ENCODE measurements around the gene IMPA2. TPM values are rescaled to one million over a fixed set of nuclear protein-coding genes. Genes with fewer than 3 reads are reported as not detected.

IMPA2 gene
- polyA plus RNA-seq, 1 donor (not counting 4 experiments of a cell fraction or from before 2014, with no cell fraction given) = 17.6 TPM

GRCh38 chr18:12060182-12060870 is 79.0 kb downstream of the IMPA2 start:
- Histone ChIP-seq H3K79me2 (ENCODE audit: control insufficient read depth, insufficient read depth, low read length) (no peaks in the 10 kb centered on the region), H3K9me1 (ENCODE audit: control insufficient read depth, extremely low read depth, insufficient read depth, low read length) (no peaks in the 10 kb centered on the region), H4K20me1 (ENCODE audit: control insufficient read depth, extremely low read depth, insufficient read depth, low read length) (no peaks in the 10 kb centered on the region), H3K36me3 (ENCODE audit: control insufficient read depth in 2 of 2, extremely low read depth in 1 of 2, insufficient read depth in 2 of 2, low read length in 2 of 2) (no peaks in the 10 kb centered on the region), H3K4me3 (ENCODE audit: control insufficient read depth in 2 of 3, extremely low read depth in 1 of 3, insufficient read depth in 2 of 3, low read depth in 1 of 3, low read length in 3 of 3) (no peak overlapping the region), H3K27me3 (ENCODE audit: control insufficient read depth, extremely low read depth, insufficient read depth, low read length) (no peaks in the 10 kb centered on the region), H3K4me1 (ENCODE audit: control insufficient read depth, extremely low read depth, insufficient read depth, low read length) (no peaks in the 10 kb centered on the region), H3K9ac (ENCODE audit: control insufficient read depth, extremely low read depth, insufficient read depth, low read length) (no peak overlapping the region), H3K27ac (ENCODE audit: control insufficient read depth, insufficient read depth, low read length) (no peak overlapping the region), H3K4me2 (ENCODE audit: control insufficient read depth, extremely low read depth, insufficient read depth, low read depth, low read length) (no peak overlapping the region), H2AFZ (ENCODE audit: control insufficient read depth, low read length) (no peak overlapping the region), H3K9me3 (ENCODE audit: control insufficient read depth, low read depth, low read length) (no peaks in the 10 kb centered on the region)
- no peak for DNase-seq (ENCODE audit: low read depth, low spot score)
- TF ChIP-seq EZH2 (IDR thresholded peaks at IDR 0.05; ENCODE audit: low read length) (no peak), CTCF (optimal IDR thresholded peaks at IDR 0.05 in 1 of 3, IDR thresholded peaks at IDR 0.05 in 1 of 3, conservative IDR thresholded peaks at IDR 0.05 in 1 of 3; ENCODE audit: extremely low read depth in 1 of 3, insufficient read depth in 2 of 3, low read length in 3 of 3) (no peak)
- dilution Hi-C loops (cut with MboI; ENCODE audit: extremely low pct_ligation_motif_present, low sequenced_read_pairs) = no loop called here
- FAIRE-seq = no peak

GRCh38 chr18:12061685-12062084 is 80.4 kb downstream of the IMPA2 start:
- H3K4me2 ChIP-seq (ENCODE audit: control insufficient read depth, extremely low read depth, insufficient read depth, low read depth, low read length) = no peak overlapping the region
- no peaks in the 10 kb centered on the region for H3K9me3 ChIP-seq (ENCODE audit: control insufficient read depth, low read depth, low read length)
- H2AFZ ChIP-seq (ENCODE audit: control insufficient read depth, low read length) = no peak overlapping the region
- H3K36me3 ChIP-seq (ENCODE audit: control insufficient read depth in 2 of 2, extremely low read depth in 1 of 2, insufficient read depth in 2 of 2, low read length in 2 of 2) = no peaks in the 10 kb centered on the region
- H3K27me3 ChIP-seq (ENCODE audit: control insufficient read depth, extremely low read depth, insufficient read depth, low read length) = no peaks in the 10 kb centered on the region
- no peak overlapping the region for H3K4me3 ChIP-seq (ENCODE audit: control insufficient read depth in 2 of 3, extremely low read depth in 1 of 3, insufficient read depth in 2 of 3, low read depth in 1 of 3, low read length in 3 of 3)
- FAIRE-seq (no peak), DNase-seq (ENCODE audit: low read depth, low spot score) (no peak)
- no peak overlapping the region for H3K9ac ChIP-seq (ENCODE audit: control insufficient read depth, extremely low read depth, insufficient read depth, low read length)
- no peaks in the 10 kb centered on the region for H3K9me1 ChIP-seq (ENCODE audit: control insufficient read depth, extremely low read depth, insufficient read depth, low read length)
- no peak overlapping the region for H3K27ac ChIP-seq (ENCODE audit: control insufficient read depth, insufficient read depth, low read length)
- dilution Hi-C loops (cut with MboI; ENCODE audit: extremely low pct_ligation_motif_present, low sequenced_read_pairs) = no loop called here
- no peaks in the 10 kb centered on the region for H4K20me1 ChIP-seq (ENCODE audit: control insufficient read depth, extremely low read depth, insufficient read depth, low read length)
- H3K79me2 ChIP-seq (ENCODE audit: control insufficient read depth, insufficient read depth, low read length) = no peaks in the 10 kb centered on the region
- H3K4me1 ChIP-seq (ENCODE audit: control insufficient read depth, extremely low read depth, insufficient read depth, low read length) = no peaks in the 10 kb centered on the region
- TF ChIP-seq CTCF (optimal IDR thresholded peaks at IDR 0.05 in 1 of 3, IDR thresholded peaks at IDR 0.05 in 1 of 3, conservative IDR thresholded peaks at IDR 0.05 in 1 of 3; ENCODE audit: extremely low read depth in 1 of 3, insufficient read depth in 2 of 3, low read length in 3 of 3) (no peak), EZH2 (IDR thresholded peaks at IDR 0.05; ENCODE audit: low read length) (no peak)

Data from keratinocyte (primary cell).